T-helper 2 cell treated with Interferon-gamma antibody and Interleukin-4, amounts not matched to agents 5 μg/mL and 100 μg/mL, for 36 hours (primary cell): Measurements from ENCODE around the gene RGS7.
"Not testable (repeated sequence)": the region's sequence is repeated elsewhere in the genome, so short reads cannot be mapped to it uniquely, and the experiment has no call there.

Experiments
- DNase-seq: peaks from one replicate; pipeline ENCODE4 v3.0.0; 2021; ENCODE audit warnings: low spot score
- H3K27ac Mint-ChIP-seq: one replicate; pipeline ENCODE4 v1.8.0; 2021; ENCODE audit warnings: mild to moderate bottlenecking, mixed read lengths
- H3K27me3 Mint-ChIP-seq: one replicate; pipeline ENCODE4 v1.8.0; 2021; ENCODE audit warnings: low read depth, mixed read lengths
- H3K36me3 Mint-ChIP-seq: one replicate; pipeline ENCODE4 v1.8.0; 2021; ENCODE audit warnings: low read depth, mixed read lengths
- H3K4me1 Mint-ChIP-seq: one replicate; pipeline ENCODE4 v1.8.0; 2021; ENCODE audit warnings: low read depth, mixed read lengths
- H3K4me3 Mint-ChIP-seq: one replicate; pipeline ENCODE4 v1.8.0; 2022; ENCODE audit warnings: mild to moderate bottlenecking, moderate library complexity, mixed read lengths
- H3K9me3 Mint-ChIP-seq: one replicate; pipeline ENCODE4 v1.8.0; 2021; ENCODE audit warnings: mixed read lengths

Gene RGS7

DNA sequence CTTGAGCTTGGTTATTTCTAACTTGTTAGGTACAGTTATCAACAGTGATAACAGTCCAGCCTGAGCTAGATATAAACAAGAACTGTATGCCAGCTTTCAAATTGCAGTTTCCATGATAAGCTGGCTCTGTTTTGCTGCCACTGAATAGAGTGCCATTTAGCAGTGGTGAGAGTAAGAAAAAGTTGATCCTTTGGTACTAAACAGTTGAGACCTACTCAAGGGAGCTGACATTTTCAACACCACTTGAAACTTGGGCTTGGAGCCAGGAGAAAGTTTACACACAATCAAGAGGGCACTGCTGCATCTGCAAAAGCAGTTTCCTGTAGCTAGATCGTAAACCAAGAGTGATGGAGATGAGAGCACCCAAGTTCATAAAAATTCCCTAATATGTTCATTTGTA lies 131.3 kb downstream of the RGS7 start:
- H3K27ac Mint-ChIP-seq: no peak overlapping the region
- H3K36me3 Mint-ChIP-seq: no peaks in the 10 kb centered on the region
- H3K4me1 Mint-ChIP-seq: no peaks in the 10 kb centered on the region
- H3K9me3 Mint-ChIP-seq: peaks cover 24% of the 10 kb centered on the region
- H3K27me3 Mint-ChIP-seq: no peaks in the 10 kb centered on the region
- no peak overlapping the region for H3K4me3 Mint-ChIP-seq
- no peak for DNase-seq

DNA sequence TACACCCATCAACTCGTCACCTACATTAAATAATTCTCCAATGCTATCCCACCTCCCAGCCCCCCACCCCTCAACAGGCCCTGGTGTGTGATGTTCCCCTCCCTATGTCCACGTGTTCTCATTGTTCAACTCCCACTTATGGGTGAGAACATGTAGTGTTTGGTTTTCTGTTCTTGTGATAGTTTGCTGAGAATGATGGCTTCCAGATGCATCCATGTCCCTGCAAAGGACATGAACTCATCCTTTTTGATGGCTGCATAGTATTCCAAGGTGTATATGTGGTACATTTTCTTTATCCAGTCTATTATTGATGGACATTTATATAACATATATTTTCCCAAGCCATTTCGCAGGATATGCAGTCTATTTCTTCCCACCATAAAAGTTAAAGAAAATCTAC lies 132.8 kb downstream of the RGS7 start:
- not testable (repeated sequence) for H3K4me1 Mint-ChIP-seq, H3K27ac Mint-ChIP-seq, H3K4me3 Mint-ChIP-seq, H3K27me3 Mint-ChIP-seq, DNase-seq, H3K36me3 Mint-ChIP-seq
- peaks cover 24% of the 10 kb centered on the region for H3K9me3 Mint-ChIP-seq

GRCh38 chr1:241222813-241223212 lies 134.2 kb downstream of the RGS7 start:
- not testable (repeated sequence) for H3K4me3 Mint-ChIP-seq, H3K4me1 Mint-ChIP-seq, H3K36me3 Mint-ChIP-seq, DNase-seq, H3K27ac Mint-ChIP-seq, H3K27me3 Mint-ChIP-seq
- H3K9me3 Mint-ChIP-seq: peaks cover 24% of the 10 kb centered on the region

DNA sequence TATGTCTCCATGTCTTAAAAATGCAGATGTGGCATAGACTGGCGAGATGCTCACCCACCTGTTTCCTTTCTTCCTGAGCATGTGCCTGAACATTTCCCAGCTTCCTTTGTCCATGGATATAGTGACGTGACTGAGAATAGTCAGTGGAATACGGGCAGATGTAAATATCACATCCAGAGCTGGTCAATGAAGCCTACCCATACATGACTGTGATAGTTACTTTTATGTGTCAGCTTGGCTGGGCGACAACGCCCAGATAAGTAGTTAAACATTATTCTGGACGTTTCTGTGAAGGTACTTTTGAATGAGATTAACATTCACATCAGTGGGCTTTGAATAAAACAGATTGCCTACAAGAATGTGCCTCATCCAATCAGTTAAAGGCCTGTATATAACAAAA lies 135.7 kb downstream of the RGS7 start:
- Mint-ChIP-seq H3K4me3 (no peak overlapping the region), H3K4me1 (no peaks in the 10 kb centered on the region), H3K27me3 (no peaks in the 10 kb centered on the region)

DNA sequence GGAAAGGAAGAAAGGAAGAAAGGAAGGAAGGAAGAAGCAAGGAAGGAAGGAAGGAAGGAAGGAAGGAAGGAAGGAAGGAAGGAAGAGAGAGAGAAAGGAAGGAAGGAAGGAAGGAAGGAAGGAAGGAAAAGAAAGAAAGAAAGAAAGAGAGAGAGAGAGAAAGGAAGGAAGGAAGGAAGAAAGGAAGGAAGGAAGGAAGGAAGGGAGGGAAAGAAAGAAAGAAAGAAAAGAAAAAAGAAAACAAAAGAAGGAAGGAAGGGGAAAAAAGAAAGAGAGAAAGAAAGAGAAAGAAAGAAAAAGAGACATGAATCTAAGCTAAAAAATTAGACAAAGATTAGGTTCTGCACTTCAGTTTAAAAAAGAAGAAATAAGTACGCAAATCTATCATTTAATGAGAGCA lies 136.1 kb downstream of the RGS7 start:
- H3K4me3 Mint-ChIP-seq, H3K36me3 Mint-ChIP-seq, H3K27ac Mint-ChIP-seq, H3K4me1 Mint-ChIP-seq, DNase-seq, H3K27me3 Mint-ChIP-seq: not testable (repeated sequence)
- peaks cover 20% of the 10 kb centered on the region for H3K9me3 Mint-ChIP-seq

More for the DNA sequence above, 135.7 kb downstream of the RGS7 start:
- no peak for DNase-seq
- Mint-ChIP-seq H3K36me3 (no peaks in the 10 kb centered on the region), H3K9me3 (peaks cover 24% of the 10 kb centered on the region), H3K27ac (no peak overlapping the region)

- H3K36me3 Mint-ChIP-seq: no peaks in the 10 kb centered on the region
- H3K9me3 Mint-ChIP-seq: peaks cover 13% of the 10 kb centered on the region
- DNase-seq: no peak
- H3K4me3 Mint-ChIP-seq: no peak overlapping the region
- no peak overlapping the region for H3K27ac Mint-ChIP-seq
- H3K27me3 Mint-ChIP-seq: no peaks in the 10 kb centered on the region
- H3K4me1 Mint-ChIP-seq: no peaks in the 10 kb centered on the region
Observed at GRCh38 chr1:241219449-241219848, 137.6 kb downstream of the RGS7 start.

DNA sequence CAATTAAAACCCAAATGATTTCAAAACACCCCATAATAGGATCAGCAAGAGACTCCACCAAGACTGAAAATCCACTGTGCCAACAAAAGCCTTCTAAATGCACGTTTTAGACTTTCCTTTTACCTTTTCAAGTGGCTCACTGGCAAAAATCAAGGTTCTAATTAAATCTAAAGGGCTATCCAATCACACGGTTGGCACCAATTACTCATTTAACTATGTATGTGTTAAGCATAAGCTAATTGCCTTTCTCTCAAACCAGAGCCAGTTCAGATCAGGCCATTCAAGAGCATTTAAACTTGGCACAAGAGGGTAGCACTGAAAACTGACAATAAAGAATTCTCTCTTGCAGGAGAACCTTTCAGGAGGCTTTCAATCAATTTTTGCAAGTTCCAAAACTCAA lies 139.5 kb downstream of the RGS7 start:
- Mint-ChIP-seq H3K4me3 (no peak overlapping the region), H3K36me3 (no peaks in the 10 kb centered on the region), H3K9me3 (peaks cover 3% of the 10 kb centered on the region), H3K4me1 (no peaks in the 10 kb centered on the region), H3K27ac (no peak overlapping the region), H3K27me3 (no peaks in the 10 kb centered on the region)
- DNase-seq: no peak

GRCh38 chr1:241215683-241216082 lies 141.3 kb downstream of the RGS7 start:
- Mint-ChIP-seq H3K4me1 (no peaks in the 10 kb centered on the region), H3K4me3 (no peak overlapping the region), H3K27ac (no peak overlapping the region), H3K27me3 (no peaks in the 10 kb centered on the region), H3K36me3 (no peaks in the 10 kb centered on the region), H3K9me3 (no peaks in the 10 kb centered on the region)
- DNase-seq: no peak

- no peak for DNase-seq
- no peak overlapping the region for H3K27ac Mint-ChIP-seq
- no peaks in the 10 kb centered on the region for H3K27me3 Mint-ChIP-seq
- H3K4me3 Mint-ChIP-seq: no peak overlapping the region
- H3K4me1 Mint-ChIP-seq: no peaks in the 10 kb centered on the region
- no peaks in the 10 kb centered on the region for H3K9me3 Mint-ChIP-seq
- no peaks in the 10 kb centered on the region for H3K36me3 Mint-ChIP-seq
Observed at GRCh38 chr1:241215203-241215602, 141.8 kb downstream of the RGS7 start.

- H3K9me3 Mint-ChIP-seq: peaks cover 3% of the 10 kb centered on the region
- no peaks in the 10 kb centered on the region for H3K36me3 Mint-ChIP-seq
- H3K27ac Mint-ChIP-seq: no peak overlapping the region
- DNase-seq: no peak
- no peak overlapping the region for H3K4me3 Mint-ChIP-seq
- H3K4me1 Mint-ChIP-seq: no peaks in the 10 kb centered on the region
- H3K27me3 Mint-ChIP-seq: no peaks in the 10 kb centered on the region
Observed at GRCh38 chr1:241213139-241213538, 143.9 kb downstream of the RGS7 start.

- Mint-ChIP-seq H3K36me3 (no peaks in the 10 kb centered on the region), H3K9me3 (peaks cover 3% of the 10 kb centered on the region), H3K27me3 (no peaks in the 10 kb centered on the region), H3K27ac (no peak overlapping the region), H3K4me3 (no peak overlapping the region), H3K4me1 (no peaks in the 10 kb centered on the region)
- no peak for DNase-seq
Observed at GRCh38 chr1:241212628-241213027, 144.4 kb downstream of the RGS7 start.

- Mint-ChIP-seq H3K4me3 (no peak overlapping the region), H3K27ac (no peak overlapping the region), H3K36me3 (no peaks in the 10 kb centered on the region), H3K27me3 (no peaks in the 10 kb centered on the region), H3K4me1 (no peaks in the 10 kb centered on the region), H3K9me3 (peaks cover 3% of the 10 kb centered on the region)
- no peak for DNase-seq
Observed at GRCh38 chr1:241208910-241209379, 148.1 kb downstream of the RGS7 start.

DNA sequence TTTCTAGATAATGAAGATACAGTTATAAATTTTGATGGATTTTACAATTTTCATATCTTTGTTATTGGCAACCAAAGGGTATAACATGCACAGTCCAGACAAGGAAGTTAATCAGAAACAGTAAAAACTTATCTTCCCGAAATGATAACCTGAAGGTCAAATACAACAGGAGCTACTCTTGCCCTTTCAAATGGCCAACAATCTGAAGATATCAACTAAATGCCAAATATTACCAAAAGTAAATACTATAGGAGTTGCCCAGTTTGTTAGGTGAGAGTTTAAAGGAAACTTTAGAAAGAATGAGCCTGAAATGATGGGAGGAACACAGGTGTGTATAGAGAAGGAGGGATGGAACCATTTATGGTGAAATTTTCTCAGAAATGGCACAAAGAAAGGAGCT lies 153.2 kb downstream of the RGS7 start:
- peaks cover 3% of the 10 kb centered on the region for H3K9me3 Mint-ChIP-seq
- no peak overlapping the region for H3K27ac Mint-ChIP-seq
- no peaks in the 10 kb centered on the region for H3K27me3 Mint-ChIP-seq
- H3K4me1 Mint-ChIP-seq: no peaks in the 10 kb centered on the region
- no peak overlapping the region for H3K4me3 Mint-ChIP-seq
- DNase-seq: no peak
- H3K36me3 Mint-ChIP-seq: no peaks in the 10 kb centered on the region

GRCh38 chr1:241202401-241202800 lies 154.6 kb downstream of the RGS7 start:
- DNase-seq: no peak
- Mint-ChIP-seq H3K4me3 (no peak overlapping the region), H3K27ac (no peak overlapping the region), H3K4me1 (no peaks in the 10 kb centered on the region), H3K9me3 (no peaks in the 10 kb centered on the region), H3K27me3 (no peaks in the 10 kb centered on the region), H3K36me3 (no peaks in the 10 kb centered on the region)

GRCh38 chr1:241186716-241187115 lies 170.3 kb downstream of the RGS7 start:
- no peaks in the 10 kb centered on the region for H3K36me3 Mint-ChIP-seq
- H3K27ac Mint-ChIP-seq: no peak overlapping the region
- no peak overlapping the region for H3K4me3 Mint-ChIP-seq

More at GRCh38 chr1:241186716-241187115, 170.3 kb downstream of the RGS7 start:
- Mint-ChIP-seq H3K9me3 (peaks cover 8% of the 10 kb centered on the region), H3K27me3 (no peaks in the 10 kb centered on the region), H3K4me1 (no peaks in the 10 kb centered on the region)
- no peak for DNase-seq
